B cell (primary cell): Measurements from ENCODE around the gene BCO1. TPM values are rescaled to one million over a fixed set of nuclear protein-coding genes. Genes with fewer than 3 reads are reported as not detected.

ENCODE experiments used
- ATAC-seq: fragments of 200-7000 bp; cut with Tn5 transposase; one replicate; pipeline ENCODE4 v1.10.0; 2021; ENCODE audit warnings: low read depth, mild to moderate bottlenecking, moderate number of reproducible peaks, moderate library complexity
- CTCF ChIA-PET: fragments of 350-600 bp; sonication (Branson Sonifier 250); formaldehyde crosslinking; loops from one replicate; lab custom pipeline; 2021; ENCODE audit warnings: antibody characterized with exemption, inconsistent platforms; lab: Charles Lee
- POLR2A ChIA-PET: fragments of 350-600 bp; sonication (Branson Sonifier 250); formaldehyde crosslinking; loops from one replicate; lab custom pipeline; 2021; ENCODE audit warnings: antibody characterized with exemption; lab: Charles Lee
- DNase-seq: peaks from one replicate; pipeline ENCODE4 v3.0.0; 2013
- H2AFZ ChIP-seq: 2 replicates; pipeline ENCODE4 v1.6.1; 2012; ENCODE audit warnings: mild to moderate bottlenecking, low read depth, low read length; ENCODE audit not compliant: insufficient read depth, poor library complexity, severe bottlenecking
- H3K27ac ChIP-seq, 2 donors: 1 replicate in 1 of 2; 2 replicates in 1 of 2; pipeline ENCODE4 v1.5.1; 2012 to 2013; ENCODE audit warnings: low read length in 2 of 2, mild to moderate bottlenecking in 2 of 2, moderate library complexity in 1 of 2
- H3K27me3 ChIP-seq, 4 experiments: fragments of 200-600 bp in 1 of 4; sonication (generic) in 1 of 4; replicated peaks in 1 of 4; 1 replicate in 2 of 4; 2 replicates in 2 of 4; pipeline versions ENCODE4 v1.6.1 to v1.7.0; 2013 to 2016; ENCODE audit warnings: low read length in 3 of 4, mild to moderate bottlenecking in 2 of 4, mixed read lengths in 1 of 4, moderate library complexity in 1 of 4; ENCODE audit not compliant: insufficient read depth in 4 of 4, control insufficient read depth in 3 of 4; ENCODE audit errors: control extremely low read depth in 1 of 4
- H3K36me3 ChIP-seq, 2 experiments: replicated peaks in 1 of 2; 1 replicate in 1 of 2; 2 replicates in 1 of 2; pipeline versions ENCODE4 v1.6.1 to v1.7.1; 2013; ENCODE audit warnings: low read length in 1 of 2; ENCODE audit not compliant: insufficient read depth in 2 of 2, control insufficient read depth in 1 of 2; ENCODE audit errors: control extremely low read depth in 1 of 2, extremely low read depth in 1 of 2
- H3K4me1 ChIP-seq, 2 donors: fragments of 200-600 bp in 1 of 2; sonication (generic) in 1 of 2; 1 replicate in 1 of 2; 2 replicates in 1 of 2; pipeline versions ENCODE4 v1.5.1 to v1.6.1; 2013 to 2017; ENCODE audit warnings: low read length in 2 of 2; ENCODE audit not compliant: control insufficient read depth in 2 of 2, insufficient read depth in 2 of 2
- H3K4me2 ChIP-seq: replicated peaks from 2 replicates; pipeline ENCODE3; 2012; ENCODE audit warnings: mild to moderate bottlenecking, low read depth, low read length; ENCODE audit not compliant: poor library complexity, severe bottlenecking
- H3K4me3 ChIP-seq, 5 experiments: fragments of 200-600 bp in 1 of 5; sonication (generic) in 1 of 5; 1 replicate in 3 of 5; 2 replicates in 2 of 5; pipeline versions ENCODE4 v1.5.1 to v1.7.0; 2011 to 2016; ENCODE audit warnings: low read length in 4 of 5, mild to moderate bottlenecking in 4 of 5, low read depth in 2 of 5, control low read depth in 1 of 5, moderate library complexity in 1 of 5; ENCODE audit not compliant: insufficient read depth in 1 of 5; ENCODE audit errors: control extremely low read depth in 1 of 5, extremely low read depth in 1 of 5
- H3K79me2 ChIP-seq: fragments of 200-600 bp; sonication (generic); one replicate; pipeline ENCODE4 v1.6.0; 2016; ENCODE audit warnings: low read length; ENCODE audit not compliant: control insufficient read depth, insufficient read depth
- H3K9ac ChIP-seq: fragments of 200-600 bp; sonication (generic); 2 replicates; pipeline ENCODE4 v1.6.1; 2017; ENCODE audit warnings: mild to moderate bottlenecking, low read length, moderate library complexity
- H3K9me3 ChIP-seq, 3 donors: one replicate each; pipeline versions ENCODE4 v1.6.1 to v1.7.1; 2013; ENCODE audit warnings: low read length in 2 of 3; ENCODE audit not compliant: control insufficient read depth in 2 of 3, insufficient read depth in 1 of 3; ENCODE audit errors: control extremely low read depth in 1 of 3
- H4K20me1 ChIP-seq: 2 replicates; pipeline ENCODE4 v1.6.0; 2012; ENCODE audit warnings: mild to moderate bottlenecking, low read length; ENCODE audit not compliant: insufficient read depth, control insufficient read depth, poor library complexity, severe bottlenecking
- H3K27ac Mint-ChIP-seq: one replicate; pipeline ENCODE4 v1.8.0; 2021; ENCODE audit warnings: mixed read lengths
- H3K27me3 Mint-ChIP-seq: one replicate; pipeline ENCODE4 v1.8.0; 2021; ENCODE audit warnings: mixed read lengths
- H3K4me1 Mint-ChIP-seq: one replicate; pipeline ENCODE4 v1.8.0; 2021; ENCODE audit warnings: mixed read lengths
- H3K4me3 Mint-ChIP-seq: one replicate; pipeline ENCODE4 v1.8.0; 2021; ENCODE audit warnings: mixed read lengths
- H3K9me3 Mint-ChIP-seq: one replicate; pipeline ENCODE4 v1.8.0; 2022; ENCODE audit warnings: mixed read lengths; ENCODE audit not compliant: insufficient read depth
- CTCF ChIP-seq: fragments of 200-600 bp; IDR thresholded peaks from one replicate; pipeline ENCODE4 v1.8.0; 2022; ENCODE audit warnings: antibody characterized with exemption, mild to moderate bottlenecking
- EZH2 ChIP-seq: IDR thresholded peaks from 2 replicates; pipeline ENCODE4 v1.6.1; 2012; ENCODE audit warnings: borderline replicate concordance, low read depth, mild to moderate bottlenecking, moderate library complexity, low read length; ENCODE audit not compliant: insufficient read depth, poor library complexity, severe bottlenecking
- WGBS: methylation state at CpG from one replicate; pipeline ENCODE4 v1.1.5; 2013; ENCODE audit warnings: missing lambda C conversion rate; ENCODE audit not compliant: insufficient coverage; 5-methylcytosine and 5-hydroxymethylcytosine counted together
- intact Hi-C: fragments of 100-400 bp; cut with micrococcal nuclease; formaldehyde crosslinking; loops from one replicate; pipeline ENCODE4 v1.10.0; 2022
- polyA plus RNA-seq: library from polyadenylated mRNA; depleted of rRNA; stranded (reverse); fragments of >200 nt; gene quantifications from 2 replicates; pipeline ENCODE4 v1.2.3, GENCODE V29; 2012
- total RNA-seq, 2 donors: library from RNA; stranded (reverse); fragments of 120-200 nt in 1 of 2; gene quantifications; 1 replicate in 1 of 2; 2 replicates in 1 of 2; pipeline versions ENCODE4 v1.2.3 to v1.2.4, GENCODE V29; 2013 to 2022

The BCO1 gene
- total and polyA plus RNA-seq, 2 donors (not counting 1 experiment from before 2014, with no cell fraction given), result not detected

GRCh38 chr16:81324808-81325207, 86.3 kb downstream of the BCO1 start:
- ChIA-PET CTCF (no interaction called here), POLR2A (no interaction called here)
- 100% methylated on average over 4 of the region's 6 CpGs for WGBS
- H3K4me3 Mint-ChIP-seq, result no peak overlapping the region
- H3K27me3 Mint-ChIP-seq, result no peaks in the 10 kb centered on the region
- Histone ChIP-seq H2AFZ (no peak overlapping the region), H3K4me3 (no peak overlapping the region), H3K36me3 (peaks cover 0 to 2% of the 10 kb centered on the region in 2 experiments), H3K79me2 (peaks cover 49% of the 10 kb centered on the region), H4K20me1 (peaks cover 18% of the 10 kb centered on the region), H3K27ac (no peak overlapping the region), H3K4me1 (no peaks in the 10 kb centered on the region), H3K27me3 (no peaks in the 10 kb centered on the region), H3K9me3 (no peaks in the 10 kb centered on the region), H3K9ac (no peak overlapping the region), H3K4me2 (no peak overlapping the region)
- intact Hi-C loops, result no loop called here
- ATAC-seq (no peak), DNase-seq (no peak)
- H3K4me1 Mint-ChIP-seq, result no peaks in the 10 kb centered on the region
- TF ChIP-seq CTCF (no peak), EZH2 (no peak)
- no peaks in the 10 kb centered on the region for H3K9me3 Mint-ChIP-seq
- H3K27ac Mint-ChIP-seq, result no peak overlapping the region

- Histone ChIP-seq H3K4me3 (no peak overlapping the region), H3K9me3 (no peaks in the 10 kb centered on the region), H3K27me3 (no peaks in the 10 kb centered on the region), H3K4me1 (no peaks in the 10 kb centered on the region), H4K20me1 (peaks cover 10% of the 10 kb centered on the region), H3K4me2 (no peak overlapping the region), H3K27ac (no peak overlapping the region), H2AFZ (no peak overlapping the region), H3K9ac (no peak overlapping the region), H3K36me3 (peaks cover 0 to 2% of the 10 kb centered on the region in 2 experiments), H3K79me2 (peaks cover 27% of the 10 kb centered on the region)
- H3K4me3 Mint-ChIP-seq, result no peak overlapping the region
- intact Hi-C loops, result no loop called here
- POLR2A ChIA-PET, result no interaction called here
- 100% methylated on average over 4 of the region's 5 CpGs for WGBS
- H3K27ac Mint-ChIP-seq, result no peak overlapping the region
- no peak for ATAC-seq
- no peaks in the 10 kb centered on the region for H3K4me1 Mint-ChIP-seq
- no peak for DNase-seq
- no peaks in the 10 kb centered on the region for H3K9me3 Mint-ChIP-seq
- no peaks in the 10 kb centered on the region for H3K27me3 Mint-ChIP-seq
- CTCF ChIA-PET, result interaction anchor here (1.3 kb wide), 1 partner anchor 398 kb away, joined by 3 read pairs; no protein-coding TSS in a partner anchor
- TF ChIP-seq CTCF (no peak), EZH2 (no peak)
Measured at GRCh38 chr16:81327011-81327410, 88.5 kb downstream of the BCO1 start.
